ENCODE measurements around the gene ARL8B.

GRCh38 chr3:5160940-5161858 lies 39.1 kb downstream of the ARL8B start:
- TF ChIP-seq, protein P1, sequence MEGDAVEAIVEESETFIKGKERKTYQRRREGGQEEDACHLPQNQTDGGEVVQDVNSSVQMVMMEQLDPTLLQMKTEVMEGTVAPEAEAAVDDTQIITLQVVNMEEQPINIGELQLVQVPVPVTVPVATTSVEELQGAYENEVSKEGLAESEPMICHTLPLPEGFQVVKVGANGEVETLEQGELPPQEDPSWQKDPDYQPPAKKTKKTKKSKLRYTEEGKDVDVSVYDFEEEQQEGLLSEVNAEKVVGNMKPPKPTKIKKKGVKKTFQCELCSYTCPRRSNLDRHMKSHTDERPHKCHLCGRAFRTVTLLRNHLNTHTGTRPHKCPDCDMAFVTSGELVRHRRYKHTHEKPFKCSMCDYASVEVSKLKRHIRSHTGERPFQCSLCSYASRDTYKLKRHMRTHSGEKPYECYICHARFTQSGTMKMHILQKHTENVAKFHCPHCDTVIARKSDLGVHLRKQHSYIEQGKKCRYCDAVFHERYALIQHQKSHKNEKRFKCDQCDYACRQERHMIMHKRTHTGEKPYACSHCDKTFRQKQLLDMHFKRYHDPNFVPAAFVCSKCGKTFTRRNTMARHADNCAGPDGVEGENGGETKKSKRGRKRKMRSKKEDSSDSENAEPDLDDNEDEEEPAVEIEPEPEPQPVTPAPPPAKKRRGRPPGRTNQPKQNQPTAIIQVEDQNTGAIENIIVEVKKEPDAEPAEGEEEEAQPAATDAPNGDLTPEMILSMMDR (IDR thresholded peaks at IDR 0.05), result no peak
- TF ChIP-seq EP300 (IDR thresholded peaks at IDR 0.05), result no peak
- TF ChIP-seq POLR2A (IDR thresholded peaks at IDR 0.05), result no peak
